ENCODE measurements around the gene ADGRD1.
A peak's percentile ranks its signal among the peaks of the same experiment; 100 is the strongest.
"Not testable (repeated sequence)": the region's sequence is repeated elsewhere in the genome, so short reads cannot be mapped to it uniquely, and the experiment has no call there.

Gene ADGRD1

GRCh38 chr12:130953771-130954543 is at the start of gene ADGRD1:
Gene ADGRD1 (plus strand): TSS chr12:130953907. CDS start chr12:130954466, 559 bp downstream.
- DNase-seq: peak; percentile 80

GRCh38 chr12:130904064-130904463 is 49.6 kb upstream of the ADGRD1 start:
- no peak for DNase-seq

- not testable (repeated sequence) for DNase-seq
These were observed 48.7 kb upstream of the ADGRD1 start for GRCh38 chr12:130904936-130905455.

- no peak for DNase-seq
These were observed 44.6 kb upstream of the ADGRD1 start for GRCh38 chr12:130909111-130909510.

GRCh38 chr12:130911193-130911592 is 42.5 kb upstream of the ADGRD1 start:
- DNase-seq: no peak

GRCh38 chr12:130911933-130912332 is 41.8 kb upstream of the ADGRD1 start:
- no peak for DNase-seq

GRCh38 chr12:130916241-130916911 is 37.3 kb upstream of the ADGRD1 start:
- peak; percentile 72 for DNase-seq

GRCh38 chr12:130917607-130918006 is 36.1 kb upstream of the ADGRD1 start:
- no peak for DNase-seq

- DNase-seq: no peak
These were observed 34.6 kb upstream of the ADGRD1 start for GRCh38 chr12:130919086-130919485.

GRCh38 chr12:130920119-130920703 is 33.5 kb upstream of the ADGRD1 start:
- no peak for DNase-seq

GRCh38 chr12:130920723-130921381 is 32.9 kb upstream of the ADGRD1 start:
- no peak for DNase-seq

- DNase-seq: peak; percentile 59
These were observed 31.2 kb upstream of the ADGRD1 start for GRCh38 chr12:130922511-130922953.

- DNase-seq: no peak
These were observed 28.6 kb upstream of the ADGRD1 start for GRCh38 chr12:130924966-130925665.

GRCh38 chr12:130925666-130926015 is 28.1 kb upstream of the ADGRD1 start:
- no peak for DNase-seq

GRCh38 chr12:130929363-130929762 is 24.3 kb upstream of the ADGRD1 start:
- no peak for DNase-seq

- no peak for DNase-seq
These were observed 21.4 kb upstream of the ADGRD1 start for GRCh38 chr12:130932061-130932930.

GRCh38 chr12:130933269-130933995 is 20.3 kb upstream of the ADGRD1 start:
- DNase-seq: no peak

- DNase-seq: no peak
These were observed 19.0 kb upstream of the ADGRD1 start for GRCh38 chr12:130934753-130935152.

GRCh38 chr12:130936561-130936960 is 17.1 kb upstream of the ADGRD1 start:
- no peak for DNase-seq

- no peak for DNase-seq
These were observed 16.6 kb upstream of the ADGRD1 start for GRCh38 chr12:130937063-130937462.

- DNase-seq: not testable (repeated sequence)
These were observed 16.2 kb upstream of the ADGRD1 start for GRCh38 chr12:130937546-130937945.

Data from right hindlimb (tissue), 1 donor.